ENCODE results near the gene PUDP. TPM values are rescaled to one million over a fixed set of nuclear protein-coding genes. Genes with fewer than 3 reads are reported as not detected.
"Not testable (repeated sequence)": the region's sequence is repeated elsewhere in the genome, so short reads cannot be mapped to it uniquely, and the experiment has no call there.

The PUDP gene
- total and polyA plus RNA-seq, 4 donors: 5.3 to 9.4 (median 6.8) TPM

- H3K9me3 ChIP-seq (ENCODE audit: control insufficient read depth in 4 of 4, low read length in 3 of 4): no peaks in the 10 kb centered on the region
- no peaks in the 10 kb centered on the region for H3K27me3 ChIP-seq (ENCODE audit: control insufficient read depth in 4 of 4, insufficient read depth in 4 of 4, low read length in 3 of 4)
- H3K9ac ChIP-seq (ENCODE audit: low read depth in 1 of 2, low read length in 2 of 2): no peak overlapping the region
- TF ChIP-seq TAF1 (conservative IDR thresholded peaks at IDR 0.05) (no peak), SP1 (IDR thresholded peaks at IDR 0.05) (no peak), HNF4G (IDR thresholded peaks at IDR 0.05) (no peak), EGR1 (IDR thresholded peaks at IDR 0.05; ENCODE audit: low read depth in 2 of 2) (no peak), RXRA (IDR thresholded peaks at IDR 0.05) (no peak)
- no peak for DNase-seq (ENCODE audit: low spot score)
- no peak overlapping the region for H3K4me3 ChIP-seq (ENCODE audit: low read depth in 1 of 3, low read length in 3 of 3)
- H3K4me1 ChIP-seq (ENCODE audit: control insufficient read depth in 4 of 4, insufficient read depth in 4 of 4, low read length in 3 of 4): no peaks in the 10 kb centered on the region
- H3K36me3 ChIP-seq (ENCODE audit: control insufficient read depth in 4 of 4, insufficient read depth in 3 of 4, low read depth in 1 of 4, low read length in 3 of 4): no peaks in the 10 kb centered on the region
- H3K27ac ChIP-seq (ENCODE audit: low read depth in 1 of 2, low read length in 2 of 2): no peak overlapping the region
- WGBS: 90% methylated on average over 3 of the region's 3 CpGs
Measured at GRCh38 chrX:7184816-7185215, 36.9 kb upstream of the PUDP start.

GRCh38 chrX:7179446-7179845 lies 31.5 kb upstream of the PUDP start:
- TF ChIP-seq ZBTB33 (IDR thresholded peaks at IDR 0.05): no peak
- no peak for TF ChIP-seq TAF1 (conservative IDR thresholded peaks at IDR 0.05)
- no peak for TF ChIP-seq HNF4A (conservative IDR thresholded peaks at IDR 0.05)
- no peak for TF ChIP-seq CTCF (IDR thresholded peaks at IDR 0.05; ENCODE audit: low read depth, low read length, missing input control)
- TF ChIP-seq HNF4G (IDR thresholded peaks at IDR 0.05): no peak
- TF ChIP-seq FOXA2 (IDR thresholded peaks at IDR 0.05): no peak
- no peak for TF ChIP-seq RXRA (IDR thresholded peaks at IDR 0.05)
- TF ChIP-seq EGR1 (IDR thresholded peaks at IDR 0.05; ENCODE audit: low read depth in 2 of 2): no peak
- TF ChIP-seq NR2F2 (IDR thresholded peaks at IDR 0.05): no peak
- TF ChIP-seq MAX (IDR thresholded peaks at IDR 0.05): no peak
- no peak for TF ChIP-seq JUND (IDR thresholded peaks at IDR 0.05)
- TF ChIP-seq SP1 (IDR thresholded peaks at IDR 0.05): no peak
- H3K9me3 ChIP-seq (ENCODE audit: control insufficient read depth in 4 of 4, low read length in 3 of 4): no peaks in the 10 kb centered on the region
- no peak overlapping the region for H3K9ac ChIP-seq (ENCODE audit: low read depth in 1 of 2, low read length in 2 of 2)
- 94% methylated on average over 2 of the region's 2 CpGs for WGBS
- H3K27me3 ChIP-seq (ENCODE audit: control insufficient read depth in 4 of 4, insufficient read depth in 4 of 4, low read length in 3 of 4): no peaks in the 10 kb centered on the region
- DNase-seq (ENCODE audit: low spot score): no peak
- H3K36me3 ChIP-seq (ENCODE audit: control insufficient read depth in 4 of 4, insufficient read depth in 3 of 4, low read depth in 1 of 4, low read length in 3 of 4): no peaks in the 10 kb centered on the region
- no peak overlapping the region for H3K27ac ChIP-seq (ENCODE audit: low read depth in 1 of 2, low read length in 2 of 2)
- H3K4me3 ChIP-seq (ENCODE audit: low read depth in 1 of 3, low read length in 3 of 3): no peak overlapping the region
- H3K4me1 ChIP-seq (ENCODE audit: control insufficient read depth in 4 of 4, insufficient read depth in 4 of 4, low read length in 3 of 4): no peaks in the 10 kb centered on the region

GRCh38 chrX:7178859-7179258 lies 30.9 kb upstream of the PUDP start:
- not testable (repeated sequence) for H3K4me3 ChIP-seq (ENCODE audit: low read depth in 1 of 3, low read length in 3 of 3); H3K9ac ChIP-seq (ENCODE audit: low read depth in 1 of 2, low read length in 2 of 2); DNase-seq (ENCODE audit: low spot score); H3K27me3 ChIP-seq (ENCODE audit: control insufficient read depth in 4 of 4, insufficient read depth in 4 of 4, low read length in 3 of 4); H3K9me3 ChIP-seq (ENCODE audit: control insufficient read depth in 4 of 4, low read length in 3 of 4); H3K27ac ChIP-seq (ENCODE audit: low read depth in 1 of 2, low read length in 2 of 2); H3K36me3 ChIP-seq (ENCODE audit: control insufficient read depth in 4 of 4, insufficient read depth in 3 of 4, low read depth in 1 of 4, low read length in 3 of 4); H3K4me1 ChIP-seq (ENCODE audit: control insufficient read depth in 4 of 4, insufficient read depth in 4 of 4, low read length in 3 of 4)
- 95% methylated on average over 2 of the region's 2 CpGs for WGBS

Data from liver (tissue), 9 donors.